Measurements from ENCODE around the gene MAN1C1.
A peak's percentile ranks its signal among the peaks of the same experiment; 100 is the strongest.

MAN1C1 gene

DNA sequence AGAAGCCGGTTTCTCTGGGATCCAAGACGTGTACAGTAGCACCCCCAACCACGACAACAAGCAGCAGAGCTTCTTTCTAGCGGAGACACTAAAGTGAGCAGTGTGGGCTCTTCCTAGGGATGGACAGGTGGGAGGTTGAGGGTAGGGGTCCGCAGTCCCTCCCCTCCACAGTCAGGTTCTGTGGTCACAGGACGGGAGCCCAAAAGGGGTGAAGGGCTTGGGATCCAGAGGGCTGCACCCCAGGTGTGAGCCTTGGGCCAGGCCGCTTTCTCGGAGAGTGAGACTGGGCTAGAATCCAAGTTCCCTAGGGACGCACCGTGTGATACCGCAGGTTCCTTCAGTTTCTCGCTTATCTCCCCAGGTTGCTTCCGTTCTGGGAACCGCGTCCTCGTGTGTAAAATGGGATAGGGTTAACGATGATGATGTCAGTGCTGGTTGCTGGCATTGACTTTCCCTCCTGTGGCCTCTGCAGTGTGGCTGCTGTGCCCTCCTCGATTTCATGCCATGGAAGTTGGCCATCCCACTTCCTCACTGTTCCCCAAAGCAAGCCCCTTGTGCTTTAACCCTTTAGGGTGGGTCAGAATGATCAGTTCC is 166.1 kb downstream of the MAN1C1 start:
- DNase-seq (ENCODE audit: low read depth): no peak

DNA sequence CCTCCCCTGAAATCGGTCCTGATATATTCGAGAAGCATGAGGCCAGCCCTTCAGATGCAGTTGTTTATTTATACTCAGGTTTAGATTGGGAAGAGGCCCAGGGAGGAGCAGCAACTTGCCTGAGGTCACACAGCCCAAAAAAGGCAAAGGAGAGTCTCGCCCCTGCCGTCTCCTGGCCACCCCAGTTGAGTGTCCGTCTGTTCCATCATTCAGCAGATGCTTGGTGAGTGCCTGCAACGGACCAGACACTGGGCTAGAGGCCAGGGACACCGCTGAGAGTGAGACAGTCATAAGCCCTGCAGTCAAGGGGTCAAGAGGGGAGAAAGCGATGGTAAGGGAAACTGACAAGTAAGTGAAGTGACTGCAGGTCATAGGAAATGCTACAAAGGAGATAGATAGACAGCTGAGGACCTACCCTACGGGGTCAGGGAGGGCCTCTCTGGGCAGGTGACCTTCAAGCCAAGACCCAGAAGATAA is 168.0 kb downstream of the MAN1C1 start:
- DNase-seq (ENCODE audit: low read depth): no peak

DNA sequence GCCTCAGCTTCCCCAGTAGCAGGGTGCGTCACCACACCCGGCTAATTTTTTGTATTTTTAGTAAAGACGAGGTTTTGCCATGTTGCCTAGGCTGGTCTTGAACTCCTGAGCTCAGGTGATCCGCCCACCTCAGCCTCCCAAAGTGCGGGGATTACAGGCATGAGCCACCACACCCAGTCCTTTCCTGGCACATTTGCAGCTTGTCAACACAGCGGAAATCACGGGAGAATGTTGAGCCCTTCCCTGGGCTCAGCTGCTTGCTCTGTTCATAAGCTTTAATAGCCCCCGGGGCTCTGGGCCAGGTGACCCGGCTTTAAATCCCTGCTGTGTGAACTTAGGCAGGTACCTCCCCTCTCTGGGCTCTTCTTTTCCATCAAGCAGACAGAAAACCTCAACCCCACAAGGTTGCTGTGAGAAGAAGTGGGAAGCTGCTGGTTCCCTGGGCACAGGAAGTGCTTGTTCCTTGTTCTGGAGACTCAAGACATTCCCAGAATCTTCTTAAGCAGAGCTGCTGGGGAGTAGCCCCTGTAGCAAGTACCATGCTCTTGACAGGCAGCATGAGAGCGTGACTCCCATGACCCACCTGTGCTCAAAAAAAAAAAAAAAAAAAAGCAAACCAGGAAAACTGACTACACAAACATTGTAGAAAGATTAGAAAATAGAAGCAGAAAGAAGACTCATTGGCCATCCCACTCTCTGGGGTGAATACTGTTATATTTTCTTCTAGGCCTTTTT is 168.9 kb downstream of the MAN1C1 start:
- no peak for DNase-seq (ENCODE audit: low read depth)

DNA sequence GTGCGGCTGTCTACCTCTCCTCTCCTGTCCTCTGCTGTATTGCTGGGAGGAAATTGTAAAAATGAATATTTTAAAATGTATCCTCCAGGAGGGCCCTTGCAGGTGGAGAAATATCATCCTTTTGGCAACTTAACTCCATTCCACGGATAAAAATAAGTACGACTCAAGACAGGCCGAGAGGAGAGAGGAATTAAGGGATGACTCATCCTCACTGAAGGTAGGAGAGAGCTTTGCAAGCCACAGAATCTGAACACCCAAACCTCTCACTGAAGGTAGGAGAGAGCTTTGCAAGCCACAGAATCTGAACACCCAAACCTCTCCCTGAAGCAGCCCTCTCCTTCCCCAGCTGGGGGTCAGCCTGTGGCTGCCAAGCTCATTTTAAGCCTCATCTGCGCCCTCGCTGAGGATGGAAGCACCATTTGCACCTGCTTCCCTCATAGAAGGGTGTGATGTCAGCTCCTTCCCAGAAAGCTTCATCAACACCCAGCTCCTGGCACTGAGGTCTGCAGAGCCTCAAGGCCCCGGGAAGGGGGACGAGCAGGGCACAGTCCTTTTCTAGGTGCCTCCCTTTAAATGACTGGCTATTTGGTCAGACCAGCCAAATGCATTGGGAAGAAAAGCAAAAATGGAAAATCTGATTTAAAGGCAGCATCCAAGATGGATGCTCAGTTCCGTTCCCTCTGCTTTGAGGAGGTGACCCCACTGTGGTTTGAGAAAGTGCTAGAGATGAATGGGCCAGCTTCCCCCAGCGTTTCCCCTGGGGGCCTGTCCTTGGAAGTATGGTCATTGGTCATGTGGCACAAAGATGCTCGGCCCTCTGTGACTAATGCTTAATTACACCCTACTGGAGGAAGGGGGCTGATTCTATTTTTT is 170.5 kb downstream of the MAN1C1 start:
- DNase-seq (ENCODE audit: low read depth): no peak

DNA sequence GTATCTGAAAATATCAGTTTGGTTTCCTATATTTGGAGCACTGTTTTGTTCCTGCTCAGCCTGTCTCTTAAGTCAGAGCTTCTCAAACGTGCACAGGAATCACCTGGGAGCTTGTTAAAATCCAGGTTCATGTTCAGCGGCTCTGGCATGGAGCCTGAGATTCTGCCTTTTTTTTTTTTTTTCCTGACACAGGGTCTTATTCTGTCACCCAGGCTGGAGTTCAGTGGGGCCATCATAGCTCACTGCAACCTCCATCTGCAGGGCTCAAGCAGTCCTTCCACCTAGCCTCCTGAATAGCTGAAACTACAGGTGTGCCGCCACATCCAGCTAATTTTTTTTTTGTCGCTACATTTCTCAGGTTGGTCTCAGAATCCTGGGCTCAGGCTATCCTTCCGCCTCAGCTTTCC is 171.2 kb downstream of the MAN1C1 start:
- DNase-seq (ENCODE audit: low read depth): no peak

DNA sequence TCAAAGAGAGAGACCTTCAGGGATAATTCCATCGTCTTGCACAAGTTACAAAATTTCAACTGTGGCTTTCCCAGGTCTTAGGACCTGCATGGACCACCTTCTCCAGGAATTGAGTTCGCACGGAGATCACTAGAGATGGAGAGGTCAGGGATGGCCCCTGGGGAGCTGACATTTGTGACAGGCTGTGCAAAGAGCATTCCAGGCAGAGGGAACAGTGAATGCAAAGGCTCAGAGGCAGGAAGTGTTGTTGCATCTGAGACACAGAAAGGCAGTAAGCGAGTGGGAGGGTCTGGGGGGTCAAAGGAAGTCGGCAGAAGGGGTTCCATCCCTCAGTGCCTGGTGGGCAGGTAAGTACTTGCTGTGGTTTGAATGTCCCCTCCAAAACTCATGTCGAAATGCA is 173.9 kb downstream of the MAN1C1 start:
- DNase-seq (ENCODE audit: low read depth): no peak

DNA sequence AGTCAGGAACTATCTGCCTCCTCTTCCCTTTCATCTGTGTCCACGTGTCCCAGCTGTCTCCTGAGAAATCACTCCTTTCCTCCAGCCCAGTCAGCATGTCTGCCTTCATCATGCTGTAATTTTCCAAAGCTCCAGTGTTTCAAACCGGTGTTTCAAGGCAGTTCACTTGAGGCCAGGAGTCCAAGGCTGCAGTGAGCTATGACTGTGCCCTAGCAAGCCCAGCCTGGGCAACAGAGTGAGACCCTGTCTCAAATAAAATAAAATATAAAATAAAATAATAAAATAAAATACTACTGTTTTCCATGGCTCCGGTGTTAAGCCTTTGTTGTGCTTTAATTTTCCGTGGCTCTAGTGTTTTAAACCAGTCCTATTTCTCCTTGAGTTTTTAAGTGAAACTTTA is 175.5 kb downstream of the MAN1C1 start:
- no peak for DNase-seq (ENCODE audit: low read depth)

DNA sequence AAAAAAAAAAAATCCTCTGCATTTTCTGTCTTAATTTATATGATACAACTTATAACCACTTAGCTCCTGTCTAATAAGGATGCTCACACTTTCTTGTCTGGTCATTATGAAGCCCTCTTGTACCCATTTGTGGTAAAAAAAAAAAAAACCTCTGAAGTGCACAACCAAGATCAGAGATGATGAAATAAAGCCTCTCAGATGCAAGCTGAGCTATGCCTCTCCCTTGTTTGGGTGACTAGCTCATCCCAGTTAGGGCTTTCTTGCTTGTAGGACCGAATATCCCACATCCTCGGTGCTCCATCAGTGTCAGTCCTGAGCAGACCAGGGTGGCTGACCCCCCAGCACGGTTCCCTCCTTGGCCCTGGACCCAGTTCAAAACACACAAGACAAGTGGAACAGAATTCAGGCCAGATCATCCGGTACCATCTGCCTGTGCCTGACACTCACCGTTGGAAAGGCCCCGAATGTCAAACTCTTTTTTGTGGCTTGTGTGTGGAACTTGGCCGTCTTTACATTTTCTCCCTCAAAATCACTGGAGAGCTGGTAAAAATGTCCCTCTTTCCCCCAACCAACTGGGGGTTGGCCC is 177.1 kb downstream of the MAN1C1 start:
- no peak for DNase-seq (ENCODE audit: low read depth)

DNA sequence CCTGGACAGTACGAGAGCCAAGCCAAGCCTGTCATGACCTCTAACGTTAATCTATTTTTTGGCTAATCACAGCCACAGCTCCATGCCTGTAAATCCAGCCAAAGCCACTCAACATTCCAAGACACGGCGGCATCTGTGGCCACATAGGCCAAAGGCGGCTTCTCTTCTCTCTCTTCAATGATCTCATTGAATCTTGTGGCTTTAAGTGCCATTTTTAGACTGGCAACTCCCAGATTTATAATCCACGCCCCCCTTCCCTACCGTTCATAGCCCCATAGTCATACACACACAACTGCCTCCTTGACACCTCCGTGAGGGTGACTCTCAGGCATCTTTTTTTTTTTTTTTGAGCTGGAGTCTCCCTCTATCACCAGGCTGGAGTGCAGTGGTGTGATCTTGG is 177.7 kb downstream of the MAN1C1 start:
- no peak for DNase-seq (ENCODE audit: low read depth)

DNA sequence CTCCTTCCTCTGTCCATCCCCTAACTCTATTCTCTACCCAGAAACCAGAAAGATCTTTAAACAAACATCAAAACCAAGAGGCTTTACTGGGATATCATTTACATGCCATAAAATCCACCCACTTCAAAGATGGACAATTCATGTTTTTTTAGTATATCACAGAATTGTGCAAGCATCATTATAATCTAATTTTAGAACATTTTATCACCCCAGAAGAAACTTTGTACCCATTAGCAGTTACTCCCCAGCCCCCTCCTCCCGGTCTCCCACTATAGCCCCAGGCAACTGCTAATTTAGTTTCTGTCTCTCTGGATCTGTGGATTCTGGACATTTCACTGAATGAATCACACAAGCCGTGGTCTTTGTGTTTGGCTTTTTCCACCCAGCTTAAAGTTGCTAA is 178.6 kb downstream of the MAN1C1 start:
- DNase-seq (ENCODE audit: low read depth): no peak

DNA sequence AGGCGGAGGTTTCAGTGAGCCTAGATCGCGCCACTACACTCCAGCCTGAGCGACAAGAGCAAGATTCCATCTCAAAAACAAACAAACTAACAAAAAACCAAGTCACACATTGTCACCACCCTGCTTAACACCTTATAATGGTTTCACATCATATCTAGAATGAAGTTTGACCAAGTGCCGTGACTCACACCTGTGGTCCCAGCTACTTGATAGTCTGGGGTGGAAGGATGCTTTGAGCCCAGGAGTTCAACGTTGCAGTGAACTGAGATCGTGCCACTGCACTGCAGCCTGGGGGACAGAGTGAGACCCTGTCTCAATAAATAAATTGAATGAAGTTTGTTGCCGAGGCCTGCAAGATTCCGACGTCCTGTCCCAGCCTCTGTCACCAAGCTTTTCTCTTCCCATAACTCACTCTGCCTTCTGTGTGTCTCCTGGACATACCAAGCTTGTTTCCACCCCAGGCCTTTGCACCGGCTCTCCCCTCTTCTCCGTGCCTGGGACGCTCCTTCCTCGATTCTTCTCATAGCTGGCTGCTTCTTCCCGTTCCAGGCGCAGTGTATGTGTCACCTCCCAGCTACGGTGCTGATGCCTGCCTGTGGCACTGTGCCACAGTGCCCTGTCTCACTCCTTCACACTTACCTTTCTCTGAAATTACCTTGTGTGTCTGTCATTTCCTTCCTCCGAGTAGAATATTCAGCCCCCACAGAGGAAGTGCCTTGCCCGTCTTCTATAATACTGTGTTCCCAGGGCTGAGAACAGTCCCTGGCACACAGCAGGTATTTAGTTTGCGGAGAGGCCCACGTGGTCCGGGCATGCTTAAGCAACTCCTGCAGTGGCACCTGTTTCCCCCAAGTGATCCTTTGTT is 179.6 kb downstream of the MAN1C1 start:
- no peak for DNase-seq (ENCODE audit: low read depth)

DNA sequence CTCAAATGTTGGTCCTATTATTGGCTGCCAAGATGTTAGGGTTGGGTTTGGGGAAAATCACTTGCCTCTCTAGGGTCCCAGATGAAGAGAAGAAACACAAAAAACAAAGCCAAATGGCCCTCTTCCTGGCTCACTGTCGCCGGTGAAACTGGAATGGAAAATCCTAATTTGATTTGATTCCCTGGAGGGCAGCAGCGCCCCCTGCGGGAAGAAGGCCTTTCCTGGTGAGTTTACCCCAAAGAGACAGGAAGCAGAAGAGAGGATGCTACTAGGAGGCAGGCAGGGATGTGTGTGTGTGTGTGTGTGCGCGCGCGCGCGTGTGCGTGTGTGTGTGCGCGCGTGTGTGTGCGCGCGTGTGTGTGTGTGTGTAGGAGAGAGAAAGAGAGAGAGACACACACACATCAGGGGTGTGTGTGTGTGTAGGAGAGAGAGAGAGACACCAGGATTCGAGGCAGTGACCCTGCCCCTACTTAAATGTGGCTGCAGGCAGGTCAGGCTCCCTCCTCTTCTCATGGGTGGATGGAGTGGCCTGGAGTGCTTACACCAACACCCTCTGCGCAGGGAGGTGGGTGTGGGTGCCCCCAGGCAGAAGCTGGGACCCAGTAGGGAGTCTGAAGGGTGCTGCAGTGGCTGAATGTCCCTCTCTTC is 180.3 kb downstream of the MAN1C1 start:
- peak; percentile 78 for DNase-seq (ENCODE audit: low read depth)

DNA sequence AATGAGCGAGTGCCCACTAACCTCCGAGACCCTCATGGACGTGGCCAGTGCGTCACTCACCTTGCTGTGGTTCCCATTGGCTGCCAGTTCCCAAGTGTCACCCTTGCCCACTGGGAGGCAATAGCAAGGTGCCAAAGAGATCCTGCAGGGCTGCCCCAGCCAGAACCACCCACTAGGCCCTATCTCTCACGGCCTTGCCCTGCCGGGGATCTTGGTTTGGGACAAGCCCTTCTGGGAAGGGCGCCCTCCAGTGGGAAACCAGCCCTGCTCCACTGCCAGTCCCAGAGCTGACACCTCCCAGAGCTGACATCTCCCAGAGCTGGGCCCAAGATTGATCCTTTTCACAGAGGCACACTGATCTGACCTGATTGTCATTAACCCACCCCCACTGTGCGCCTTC is 181.3 kb downstream of the MAN1C1 start:
- no peak for DNase-seq (ENCODE audit: low read depth)

DNA sequence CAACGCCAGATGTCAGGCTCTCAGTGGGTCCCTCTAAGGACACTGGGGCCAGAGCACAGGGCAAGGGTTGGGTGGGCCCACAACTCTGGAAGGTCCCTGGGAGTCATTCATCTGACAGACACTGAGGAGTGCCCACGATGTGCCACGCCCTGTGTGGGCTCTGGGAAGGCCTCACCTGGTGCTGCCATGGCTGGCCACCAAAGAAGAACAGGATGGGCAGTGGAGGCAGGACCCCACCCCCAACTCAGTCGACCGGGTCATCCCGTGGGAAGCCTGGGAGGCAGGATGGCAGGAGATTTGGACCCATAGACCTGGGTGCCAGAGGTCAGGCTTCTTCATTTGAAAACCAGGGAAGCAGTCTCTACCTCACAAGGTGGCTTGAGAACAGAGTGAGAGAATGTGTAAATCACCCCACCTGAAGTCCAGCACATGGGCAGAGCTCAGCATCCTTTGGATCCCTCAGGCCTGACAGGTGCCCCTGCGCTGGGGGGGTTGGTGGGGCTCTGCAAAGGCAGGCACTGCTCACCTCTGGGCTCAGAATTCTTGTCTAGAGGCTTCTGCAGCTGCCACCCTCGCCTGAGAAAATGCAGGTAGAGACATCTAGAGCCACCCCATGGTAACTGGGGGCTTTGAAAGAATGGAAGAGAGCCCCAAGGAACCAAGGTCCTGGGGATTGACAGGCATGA is 182.2 kb downstream of the MAN1C1 start:
- DNase-seq (ENCODE audit: low read depth): no peak

DNA sequence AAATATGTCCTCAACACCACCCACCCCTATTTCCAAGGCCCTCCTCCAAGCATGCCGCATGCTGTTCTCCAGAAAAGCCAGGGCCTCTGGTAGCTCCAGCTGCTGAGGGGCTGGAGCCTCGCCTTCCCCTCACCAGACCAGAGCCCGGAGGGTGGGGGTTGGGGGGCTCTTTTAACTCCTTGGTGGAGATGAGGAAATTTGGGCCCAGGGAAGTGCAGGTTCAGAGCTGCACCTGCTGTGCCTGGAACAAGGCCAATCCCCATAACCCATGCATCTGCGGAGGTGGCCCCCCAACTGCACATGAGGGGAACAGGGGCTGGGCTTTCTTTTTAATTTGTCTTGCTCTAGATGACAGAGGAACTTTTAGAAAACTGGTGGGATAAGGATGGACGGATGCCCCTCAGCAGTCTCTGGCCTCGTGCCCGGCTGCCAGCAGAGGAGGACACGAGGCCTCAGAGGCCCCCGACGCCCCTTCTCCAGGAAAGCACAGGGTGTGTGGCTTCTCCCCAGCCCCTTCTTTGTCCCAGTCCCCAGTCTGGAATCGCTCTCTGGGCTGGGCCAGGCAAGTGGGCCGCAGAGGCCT is 182.9 kb downstream of the MAN1C1 start:
- DNase-seq (ENCODE audit: low read depth): no peak

DNA sequence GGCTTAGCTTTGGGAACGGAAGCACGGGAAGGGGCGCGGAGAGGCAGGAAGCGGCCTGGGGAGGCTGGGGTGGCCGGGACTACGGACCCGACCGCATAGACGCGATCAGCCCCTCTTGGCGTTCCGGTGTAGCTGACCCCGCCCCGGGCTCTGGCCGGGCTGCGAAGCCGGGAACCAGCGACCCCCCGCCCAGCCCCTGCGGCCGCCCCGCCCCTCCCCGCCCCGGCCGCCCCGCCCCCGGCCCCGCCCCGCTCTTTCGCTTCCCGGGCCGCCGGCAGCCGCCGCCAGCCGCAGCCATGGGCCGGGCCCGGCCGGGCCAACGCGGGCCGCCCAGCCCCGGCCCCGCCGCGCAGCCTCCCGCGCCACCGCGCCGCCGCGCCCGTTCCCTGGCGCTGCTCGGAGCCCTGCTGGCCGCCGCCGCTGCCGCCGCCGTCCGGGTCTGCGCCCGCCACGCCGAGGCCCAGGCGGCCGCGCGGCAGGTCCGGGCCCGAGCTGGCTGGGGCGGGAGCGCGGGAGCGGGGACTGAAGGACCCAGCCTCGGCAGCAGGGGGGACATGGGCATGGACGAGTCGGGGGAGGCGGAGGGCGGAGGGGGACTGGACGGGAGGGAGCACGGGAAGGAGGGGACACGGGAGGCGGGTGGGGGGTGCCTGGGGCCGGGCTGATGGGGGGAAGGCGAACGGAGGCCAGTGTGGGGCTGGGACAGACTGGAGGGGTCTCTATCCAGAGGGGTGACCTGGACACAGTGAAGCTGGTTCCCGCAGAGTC is 183.5 kb downstream of the MAN1C1 start, which contains the start of gene SELENON:
Gene SELENON (plus strand): TSS at position 259 of the 768 bp plus-strand sequence. CDS start 38 bp downstream, at position 297.
- DNase-seq (ENCODE audit: low read depth): no peak

DNA sequence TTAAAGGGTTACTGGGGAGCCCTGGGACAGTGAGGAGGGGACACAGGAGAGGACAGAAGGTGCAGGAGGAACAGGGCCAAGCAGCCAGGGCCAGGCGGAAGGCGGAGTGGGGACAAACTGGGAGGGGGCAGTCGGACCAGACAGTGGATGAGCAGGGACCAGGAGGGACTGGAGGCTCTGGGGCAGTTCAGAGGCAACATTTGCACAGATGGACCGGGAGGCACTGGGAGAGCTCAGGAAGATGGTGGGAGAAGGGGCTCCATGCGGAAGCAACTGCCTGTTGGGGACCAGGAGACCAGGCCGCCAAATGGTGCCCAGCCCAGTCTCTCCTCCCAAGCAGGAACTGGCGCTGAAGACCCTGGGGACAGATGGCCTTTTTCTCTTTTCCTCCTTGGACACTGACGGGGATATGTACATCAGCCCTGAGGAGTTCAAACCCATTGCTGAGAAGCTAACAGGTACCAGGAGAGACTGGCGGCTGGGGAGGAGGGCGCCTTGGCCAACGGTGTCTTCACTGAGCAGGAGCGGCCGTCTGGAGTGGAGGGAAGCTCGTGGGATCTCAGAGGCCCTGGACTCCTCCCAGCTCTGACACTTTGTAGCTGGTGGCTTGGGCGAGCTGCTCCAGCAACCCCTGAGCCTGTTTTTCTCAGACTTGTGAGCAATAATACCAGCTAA is 184.2 kb downstream of the MAN1C1 start:
- DNase-seq (ENCODE audit: low read depth): no peak

DNA sequence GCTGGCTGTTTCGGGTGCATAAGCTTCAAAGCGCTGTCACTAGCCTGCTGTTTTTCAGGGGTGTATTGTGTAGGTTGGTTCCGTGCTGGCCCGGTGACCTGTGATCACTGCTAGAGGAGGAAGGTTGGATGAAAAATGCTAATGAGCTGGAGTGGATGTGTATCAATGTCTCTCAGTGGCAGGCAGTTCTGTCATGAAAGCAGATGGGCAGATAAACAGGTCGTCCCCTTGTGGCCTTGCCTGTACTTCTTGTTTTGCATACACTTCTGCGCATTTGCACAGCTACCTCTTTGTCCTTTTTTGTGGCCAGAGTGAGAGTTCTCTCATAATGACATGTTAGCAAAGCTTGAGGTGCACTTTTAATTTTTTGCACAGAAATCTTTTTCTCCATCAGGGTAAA is 186.3 kb downstream of the MAN1C1 start:
- no peak for DNase-seq (ENCODE audit: low read depth)

Measured in T follicular helper cell (primary cell).